GM12891 (cell line): ENCODE data around the gene TGM2.
"Not testable (repeated sequence)": the region's sequence is repeated elsewhere in the genome, so short reads cannot be mapped to it uniquely, and the experiment has no call there.

Experiments
- DNase-seq: peaks from one replicate; pipeline ENCODE4 v3.0.0; 2011; ENCODE audit warnings: low spot score; ENCODE audit not compliant: insufficient read length
- FAIRE-seq: peaks from 2 replicates; lab custom pipeline; 2011; peaks lifted over from hg19 to GRCh38; lab: Jason Lieb, UNC
- PAX5 ChIP-seq: IDR thresholded peaks from 2 replicates; pipeline ENCODE4 v1.6.1; 2011; ENCODE audit warnings: low read length, moderate library complexity, mild to moderate bottlenecking; ENCODE audit not compliant: insufficient read depth, severe bottlenecking
- POLR2A ChIP-seq: IDR thresholded peaks from 2 replicates; pipeline ENCODE4 v1.6.1; 2011; ENCODE audit warnings: low read depth, low read length, control low read depth
- POLR2AphosphoS5 ChIP-seq: IDR thresholded peaks from 2 replicates; pipeline ENCODE4 v1.6.1; 2011; ENCODE audit warnings: low read depth, low read length, control low read depth
- POU2F2 ChIP-seq: IDR thresholded peaks from 2 replicates; pipeline ENCODE4 v1.6.1; 2011; ENCODE audit warnings: low read depth, mild to moderate bottlenecking, control low read depth, low read length, moderate library complexity
- SPI1 ChIP-seq: IDR thresholded peaks from 2 replicates; pipeline ENCODE4 v1.6.1; 2011; ENCODE audit warnings: low read depth, low read length, control low read depth
- TAF1 ChIP-seq: IDR thresholded peaks from 2 replicates; pipeline ENCODE4 v1.6.1; 2011; ENCODE audit warnings: low read depth, low read length, control low read depth

Gene TGM2

GRCh38 chr20:38113401-38114325 lies 51.4 kb downstream of the TGM2 start:
- no peak for DNase-seq
- FAIRE-seq = no peak
- TF ChIP-seq POLR2A (no peak), TAF1 (no peak), POLR2AphosphoS5 (no peak)

- no peak for TF ChIP-seq SPI1
- TF ChIP-seq POU2F2 = no peak
- no peak for TF ChIP-seq POLR2AphosphoS5
- no peak for TF ChIP-seq PAX5
- TF ChIP-seq TAF1 = no peak
- TF ChIP-seq POLR2A = no peak
- DNase-seq (no peak), FAIRE-seq (no peak)
These were observed 52.2 kb downstream of the TGM2 start for GRCh38 chr20:38112930-38113294.

GRCh38 chr20:38112261-38112929 lies 52.7 kb downstream of the TGM2 start:
- TF ChIP-seq SPI1 (no peak), PAX5 (no peak), TAF1 (no peak), POLR2AphosphoS5 (no peak), POU2F2 (no peak), POLR2A (no peak)
- no peak for DNase-seq
- no peak for FAIRE-seq

GRCh38 chr20:38111366-38112232 lies 53.5 kb downstream of the TGM2 start:
- DNase-seq (no peak), FAIRE-seq (no peak)
- TF ChIP-seq POLR2A (no peak), TAF1 (no peak)

GRCh38 chr20:38110525-38111178 lies 54.4 kb downstream of the TGM2 start:
- FAIRE-seq = no peak
- no peak for DNase-seq
- TF ChIP-seq POLR2A (no peak), TAF1 (no peak), POU2F2 (no peak), PAX5 (no peak), SPI1 (no peak), POLR2AphosphoS5 (no peak)

- DNase-seq = no peak
- TF ChIP-seq POU2F2 (no peak), POLR2AphosphoS5 (no peak), PAX5 (no peak), TAF1 (no peak), SPI1 (no peak), POLR2A (no peak)
- no peak for FAIRE-seq
These were observed 55.2 kb downstream of the TGM2 start for GRCh38 chr20:38109591-38110524.

GRCh38 chr20:38108986-38109541 lies 56.0 kb downstream of the TGM2 start:
- FAIRE-seq (no peak), DNase-seq (no peak)
- TF ChIP-seq POU2F2 = no peak
- no peak for TF ChIP-seq TAF1
- no peak for TF ChIP-seq PAX5
- no peak for TF ChIP-seq SPI1
- TF ChIP-seq POLR2AphosphoS5 = no peak
- TF ChIP-seq POLR2A = no peak

- DNase-seq (no peak), FAIRE-seq (no peak)
- TF ChIP-seq TAF1 (no peak), PAX5 (no peak), POLR2A (no peak)
These were observed 56.6 kb downstream of the TGM2 start for GRCh38 chr20:38108438-38108985.

- not testable (repeated sequence) for DNase-seq, FAIRE-seq
These were observed 57.2 kb downstream of the TGM2 start for GRCh38 chr20:38107916-38108315.

- FAIRE-seq, DNase-seq: not testable (repeated sequence)
These were observed 57.7 kb downstream of the TGM2 start for GRCh38 chr20:38107386-38107785.
